Measurements from ENCODE around the gene BAK1.

DNA sequence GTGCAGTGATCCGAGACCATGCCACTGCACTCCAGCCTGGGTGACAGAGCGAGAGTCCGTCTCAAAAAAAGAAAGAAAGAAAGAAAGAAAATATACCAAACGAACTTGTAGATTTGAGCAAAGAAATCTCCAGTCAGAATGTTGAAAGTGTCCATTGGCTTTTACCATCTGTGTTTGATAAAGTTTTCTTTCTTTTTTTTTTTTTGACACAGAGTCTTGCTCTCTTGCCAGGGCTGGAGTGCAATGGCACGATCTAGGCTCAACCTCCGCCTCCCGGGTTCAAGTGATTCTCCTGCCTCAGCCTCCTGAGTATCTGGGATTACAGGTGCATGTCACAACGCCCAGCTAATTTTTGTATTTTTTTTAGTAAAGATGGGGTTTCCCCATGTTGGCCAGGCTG is 21.3 kb downstream of the BAK1 start:
- TF ChIP-seq CTCF (conservative IDR thresholded peaks at IDR 0.05 in 1 of 2, IDR thresholded peaks at IDR 0.05 in 1 of 2; ENCODE audit: extremely low read depth in 1 of 2, insufficient read depth in 1 of 2, low read depth in 1 of 2, low read length in 2 of 2) (no peak), EZH2 (IDR thresholded peaks at IDR 0.05; ENCODE audit: borderline replicate concordance, low read length) (no peak)
